ENCODE results near the gene PLXNA2.

Gene PLXNA2

DNA sequence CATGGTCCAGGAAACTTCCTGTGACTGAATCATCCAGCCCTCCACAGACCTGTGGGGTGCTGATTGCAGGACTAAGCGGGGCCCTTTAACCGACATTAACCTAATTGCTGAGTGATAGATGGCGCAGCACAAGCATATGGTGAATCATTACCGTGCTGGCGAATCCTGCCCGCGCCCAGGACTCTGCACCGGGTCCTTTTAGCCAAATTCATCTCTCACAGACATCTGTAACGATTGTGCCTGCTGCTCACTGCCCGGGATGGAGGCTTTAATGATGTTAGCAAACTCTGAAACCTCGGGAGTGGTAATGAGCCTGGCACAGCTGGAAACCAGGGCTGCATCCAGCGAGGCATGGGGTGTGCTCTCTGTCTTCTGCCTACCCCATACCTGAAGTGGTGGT lies 185.9 kb downstream of the PLXNA2 start:
- no peak for DNase-seq

DNA sequence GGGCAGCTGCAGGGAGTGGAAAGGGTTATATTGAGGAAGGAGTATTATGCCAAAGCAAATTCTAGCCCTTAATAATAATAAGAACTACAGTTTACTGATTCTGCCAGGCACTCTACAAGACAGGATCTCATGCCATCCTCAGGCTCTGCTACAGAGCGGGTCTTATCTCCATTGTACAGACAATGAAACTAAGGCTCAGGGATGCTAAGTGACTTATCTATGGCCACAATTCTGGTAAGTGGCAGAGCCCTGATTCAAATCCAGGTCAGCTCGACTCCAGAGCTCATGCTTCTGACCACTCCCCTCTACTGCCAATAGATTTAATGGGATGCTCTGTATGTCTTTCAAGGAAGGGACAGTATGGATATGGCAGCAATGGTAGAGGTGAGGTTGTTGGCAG lies 187.1 kb downstream of the PLXNA2 start:
- DNase-seq, result no peak

DNA sequence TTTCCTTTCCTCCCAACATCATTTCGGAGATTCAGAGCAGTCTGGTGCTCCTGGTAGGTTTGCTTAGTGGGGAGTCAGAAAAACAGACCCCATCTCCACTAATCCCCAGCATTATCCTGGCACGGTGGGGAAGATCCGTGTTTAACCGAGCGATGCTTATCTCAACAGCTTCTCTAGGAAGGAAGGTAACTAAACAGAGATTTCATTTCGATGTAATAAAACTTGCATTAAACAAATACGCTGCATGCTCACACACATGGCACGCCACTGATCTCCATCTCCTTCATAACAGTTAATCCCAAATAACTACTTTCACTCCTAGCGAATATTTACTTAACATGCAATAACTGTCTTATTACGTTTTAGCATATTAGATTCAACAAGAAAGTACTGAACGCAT lies 188.6 kb downstream of the PLXNA2 start:
- no peak for DNase-seq

DNA sequence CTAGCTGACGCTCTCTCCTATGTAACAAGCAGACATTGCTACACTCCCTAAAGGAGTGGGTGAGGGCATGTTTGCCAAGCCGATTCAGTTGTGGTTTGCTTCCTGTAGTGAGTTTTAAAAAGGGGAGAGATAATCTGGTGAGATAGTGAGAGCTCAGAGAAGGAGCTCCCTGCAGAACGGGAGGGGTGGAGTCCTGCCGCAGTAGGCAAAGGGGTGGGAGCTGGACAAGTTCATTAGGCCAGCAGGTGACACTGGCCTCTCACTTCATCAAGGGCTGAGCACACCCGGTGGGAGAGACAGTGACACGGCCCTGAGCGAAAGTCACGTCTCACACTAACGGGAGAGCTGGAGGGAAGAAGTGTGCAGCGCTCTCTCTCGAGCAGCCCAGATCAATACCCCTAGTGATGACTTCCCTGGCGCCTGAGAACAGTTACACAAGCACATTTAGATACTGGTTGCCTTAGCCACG lies 189.2 kb downstream of the PLXNA2 start:
- DNase-seq, result no peak

DNA sequence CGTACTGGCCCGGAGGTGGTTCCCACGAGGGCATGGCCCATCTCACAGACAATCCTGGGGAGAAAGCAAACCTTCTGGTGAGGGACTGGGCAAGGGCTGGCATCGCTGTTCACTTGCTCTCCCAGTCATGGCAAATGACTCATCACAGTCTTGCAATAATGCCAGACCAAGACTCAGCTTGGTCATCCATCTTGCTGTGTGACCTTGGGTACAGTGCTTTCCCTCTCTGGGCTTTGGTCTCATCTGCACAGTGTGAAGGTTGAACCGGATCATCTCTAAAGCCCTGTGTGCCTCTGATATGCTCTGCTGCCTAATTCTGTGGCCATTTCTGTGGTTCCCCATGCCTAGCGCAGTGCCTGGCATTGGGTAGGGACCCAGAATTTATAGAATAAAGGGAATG lies 189.7 kb downstream of the PLXNA2 start:
- no peak for DNase-seq

DNA sequence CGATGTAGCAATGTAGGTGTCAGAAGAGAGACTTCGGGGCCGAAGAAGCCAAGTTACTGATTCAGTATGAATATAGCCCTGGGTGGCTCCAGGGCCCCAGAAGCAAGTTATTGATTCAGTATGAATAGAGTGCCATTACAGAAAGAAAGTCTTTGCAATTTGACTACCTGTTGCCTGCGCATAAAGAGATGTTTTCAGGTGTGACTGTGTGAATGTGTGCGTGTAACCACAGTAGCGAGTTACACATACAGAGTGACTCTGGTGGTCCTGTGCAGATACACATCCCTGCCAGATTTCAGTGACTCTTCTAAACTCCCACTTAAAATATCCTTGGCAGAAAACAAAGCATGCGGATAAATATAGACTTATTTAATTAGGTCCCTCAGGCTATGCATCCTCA lies 190.5 kb downstream of the PLXNA2 start:
- DNase-seq, result no peak

DNA sequence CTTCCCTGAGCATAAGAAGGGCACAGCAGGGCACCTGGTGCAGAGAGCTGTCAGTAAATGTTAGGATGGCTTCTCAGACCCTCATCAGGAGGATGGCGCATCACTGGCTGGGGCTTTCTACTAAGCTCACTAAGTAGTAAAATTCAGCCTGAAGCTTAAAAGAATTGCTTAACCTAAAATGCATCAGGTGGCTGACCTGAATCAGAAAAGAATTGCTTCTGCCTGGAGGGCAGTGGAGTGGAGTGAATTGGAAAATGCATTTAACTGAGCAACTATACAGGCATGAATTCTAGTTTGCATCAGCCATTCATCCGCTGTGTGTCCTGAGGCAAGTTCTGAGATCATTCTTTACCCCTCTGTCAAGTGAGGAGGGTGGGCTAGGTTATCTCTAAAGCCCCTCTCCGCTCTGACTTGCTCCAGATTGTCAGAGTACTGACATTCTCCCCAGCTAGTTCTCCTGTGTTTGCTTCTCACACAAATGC lies 191.2 kb downstream of the PLXNA2 start:
- DNase-seq, result no peak

DNA sequence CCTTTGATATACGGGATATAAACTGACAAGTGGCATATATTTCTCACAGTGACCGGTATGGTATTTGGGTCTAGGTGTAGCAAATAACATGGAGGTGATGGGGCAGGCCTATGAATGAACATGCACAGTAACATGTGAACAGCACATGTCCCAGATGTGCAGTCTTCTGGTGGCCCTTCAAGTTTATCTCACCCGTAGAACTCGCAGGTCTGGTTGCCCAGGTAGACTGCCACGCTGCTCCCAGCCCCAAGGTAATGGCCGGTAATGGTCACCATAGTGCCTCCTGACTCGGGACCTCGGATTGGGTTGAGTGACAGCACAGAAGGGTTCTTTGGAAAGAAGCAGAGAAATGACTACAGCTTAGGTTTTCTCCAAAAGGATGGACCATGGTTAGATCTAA lies 192.0 kb downstream of the PLXNA2 start:
- DNase-seq, result no peak

DNA sequence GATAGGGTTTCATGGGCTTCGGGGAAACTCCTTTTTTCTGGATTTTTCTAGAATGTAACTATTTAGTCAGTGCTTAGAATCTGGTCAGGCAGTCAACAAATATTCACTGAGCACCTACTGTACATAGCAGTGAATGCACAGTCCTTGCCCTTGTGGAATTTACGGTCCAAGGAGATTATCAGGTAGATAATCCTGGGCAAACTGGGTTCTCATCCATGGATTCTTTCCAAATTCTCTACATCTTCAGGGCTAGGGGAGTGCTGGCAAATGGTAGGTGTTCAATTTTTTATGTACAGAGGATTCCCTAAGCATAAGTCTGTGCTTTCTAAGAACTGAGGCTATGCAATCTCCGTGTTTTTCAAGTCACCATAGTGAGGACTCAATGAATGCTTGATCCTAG lies 192.5 kb downstream of the PLXNA2 start:
- no peak for DNase-seq

DNA sequence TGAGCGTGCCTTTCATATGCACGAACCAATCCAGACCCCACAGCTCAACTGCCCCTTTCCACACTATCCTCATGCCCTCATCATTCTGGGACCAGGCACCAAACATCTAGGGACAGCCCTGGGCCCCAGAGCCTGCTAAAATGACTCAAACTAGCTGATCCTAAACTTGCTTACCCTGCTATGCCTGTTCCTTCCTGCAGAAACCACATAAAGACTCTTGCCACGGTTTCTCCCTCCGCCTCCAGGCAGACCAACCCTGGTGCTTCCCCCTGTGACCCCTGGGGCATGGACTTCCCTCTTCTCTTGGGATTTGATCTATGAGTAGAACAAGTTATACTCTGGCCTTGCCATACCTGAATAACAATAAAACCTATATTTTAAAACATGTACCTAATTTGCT lies 195.3 kb downstream of the PLXNA2 start:
- no peak for DNase-seq

DNA sequence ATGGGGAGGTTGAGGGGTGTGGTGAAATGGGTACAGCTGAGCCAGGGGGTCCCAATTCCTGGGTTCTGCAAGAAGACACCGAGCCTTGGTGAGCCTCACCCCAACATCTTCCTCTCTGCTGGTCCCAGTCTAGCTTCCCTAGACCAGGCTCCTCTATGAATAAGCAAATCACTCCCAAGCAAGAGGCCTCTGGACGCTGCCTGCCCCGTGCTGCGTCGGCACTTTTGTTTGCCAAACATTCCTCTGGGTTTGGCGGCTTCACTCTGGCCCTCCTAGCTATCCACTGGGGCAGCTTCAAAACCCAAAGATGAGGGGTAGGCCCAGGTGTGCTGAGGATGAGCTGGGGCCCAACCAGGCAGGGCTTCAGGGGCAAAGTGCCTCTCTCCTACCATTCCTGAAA lies 196.2 kb downstream of the PLXNA2 start:
- DNase-seq, result no peak

DNA sequence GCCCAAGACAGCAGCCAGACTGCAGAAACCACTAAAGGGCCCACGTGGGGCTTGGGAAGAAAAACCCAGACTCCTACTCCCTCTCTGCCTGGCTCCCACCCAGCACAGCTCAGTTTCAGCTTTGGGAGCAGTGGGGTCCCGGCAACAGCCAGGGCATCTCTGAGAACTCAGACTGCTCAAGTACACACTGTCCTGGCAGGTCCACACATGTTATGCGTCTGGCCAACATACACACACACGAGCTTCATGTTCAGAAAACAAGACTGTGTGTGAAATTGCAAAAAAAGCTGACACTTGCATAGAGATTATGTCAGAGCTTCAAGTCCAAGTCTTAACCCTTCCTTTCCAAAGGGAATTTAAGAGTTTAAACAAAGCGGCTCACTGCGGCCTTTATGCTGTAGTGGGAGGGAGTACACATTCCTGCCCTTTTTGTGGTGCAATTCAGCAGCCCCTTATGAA lies 196.7 kb downstream of the PLXNA2 start:
- DNase-seq, result no peak

DNA sequence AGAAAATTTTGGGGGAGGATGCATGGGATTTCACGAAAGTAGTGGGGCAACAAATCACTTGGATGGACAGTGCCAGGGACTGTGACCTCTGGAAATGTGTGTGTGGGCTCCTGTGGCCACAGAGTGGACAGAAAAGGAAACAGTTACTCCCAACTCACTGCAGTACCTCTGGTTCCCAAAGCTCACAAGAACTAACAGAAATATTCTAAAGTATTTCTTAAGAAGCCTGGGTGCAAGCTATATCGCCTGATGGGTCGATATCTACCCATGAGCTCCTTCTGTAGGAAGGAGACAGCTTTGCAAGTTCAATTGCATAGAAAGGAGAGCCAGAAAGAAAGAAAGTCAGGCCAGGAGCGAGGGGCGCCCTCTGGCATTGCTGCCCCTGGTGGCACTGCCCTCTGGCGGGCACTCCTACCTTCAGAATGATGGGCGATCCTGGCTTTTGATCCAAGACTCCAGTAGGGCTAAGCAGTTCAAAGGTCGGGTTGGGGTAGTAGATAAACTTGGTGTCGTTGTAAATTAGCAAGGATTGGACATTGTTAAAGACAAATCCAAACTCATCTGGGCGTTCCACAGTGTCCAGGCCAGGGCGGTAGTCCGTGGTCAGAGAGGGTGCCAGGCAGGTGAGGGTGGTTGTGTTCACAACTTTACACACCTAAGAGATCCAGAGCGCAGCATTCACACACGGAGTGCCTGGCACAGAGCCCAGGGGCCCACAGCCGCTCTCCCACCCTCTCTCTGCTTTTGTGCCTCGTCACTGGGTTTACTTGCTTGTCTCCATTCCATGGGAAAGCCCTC lies 198.5 kb downstream of the PLXNA2 start:
- DNase-seq, result no peak

DNA sequence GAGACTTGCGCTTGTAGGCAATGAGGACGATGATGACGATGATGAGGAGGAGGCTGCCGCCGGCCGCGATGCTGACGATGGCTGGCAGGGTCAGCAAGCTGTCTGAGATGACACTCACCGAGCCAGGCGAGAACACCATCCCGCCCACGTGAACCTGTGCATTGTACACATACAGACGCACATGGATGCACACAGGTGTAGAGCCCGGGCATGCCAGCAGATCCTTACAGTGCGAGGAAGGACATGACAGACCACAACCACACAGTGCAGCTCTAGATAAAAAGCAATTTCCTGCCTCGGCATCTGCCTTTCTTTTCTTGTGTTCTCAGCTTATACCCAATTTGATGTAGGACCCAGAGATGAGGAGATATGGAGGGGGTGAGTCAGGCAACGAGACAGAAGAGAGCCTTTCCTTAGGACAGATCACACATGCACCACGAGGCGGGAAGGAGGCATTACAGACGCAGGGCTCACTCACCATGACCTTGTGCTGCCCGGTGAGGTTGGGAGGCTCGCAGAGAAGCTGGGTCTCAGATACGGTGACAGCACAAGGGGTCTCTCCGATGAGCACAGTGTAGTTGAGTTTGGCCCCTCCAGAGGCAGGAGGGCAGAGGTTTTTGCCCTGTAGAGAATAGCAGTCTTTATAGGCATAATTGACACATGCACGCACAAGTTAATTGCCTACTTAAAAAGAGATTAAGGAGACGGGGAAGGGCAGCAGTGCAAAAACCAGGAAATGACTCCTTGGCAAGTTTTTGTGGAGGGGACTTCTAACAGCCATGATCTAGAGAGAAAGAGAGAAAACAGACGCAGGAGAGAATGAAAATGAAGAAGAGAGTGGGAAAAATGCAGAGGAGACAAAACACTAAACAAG lies 199.4 kb downstream of the PLXNA2 start:
- DNase-seq, result no peak

DNA sequence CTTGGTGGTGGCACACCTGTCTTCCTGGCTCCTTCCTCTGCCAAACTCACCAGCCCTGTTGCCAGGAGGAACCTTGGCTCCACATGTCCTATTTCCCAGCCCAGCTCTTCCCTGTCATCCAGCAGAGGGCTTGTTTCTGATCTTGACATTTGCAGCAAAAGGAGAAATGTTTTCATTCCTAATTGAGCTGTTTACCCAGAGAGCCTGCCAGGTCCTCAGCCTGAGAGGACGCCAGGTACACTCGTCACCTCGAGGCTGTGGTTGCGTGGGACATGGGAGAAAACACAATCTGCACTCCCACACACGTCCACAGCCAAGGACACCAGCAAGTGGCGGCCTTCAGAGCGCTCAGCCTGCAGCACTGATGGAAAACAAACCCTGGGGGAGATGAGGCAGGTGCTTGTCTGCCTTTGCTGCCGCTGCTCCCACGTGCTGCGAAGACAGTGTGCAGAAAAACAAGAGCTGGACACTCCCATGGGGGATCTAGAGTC lies 200.4 kb downstream of the PLXNA2 start:
- no peak for DNase-seq

DNA sequence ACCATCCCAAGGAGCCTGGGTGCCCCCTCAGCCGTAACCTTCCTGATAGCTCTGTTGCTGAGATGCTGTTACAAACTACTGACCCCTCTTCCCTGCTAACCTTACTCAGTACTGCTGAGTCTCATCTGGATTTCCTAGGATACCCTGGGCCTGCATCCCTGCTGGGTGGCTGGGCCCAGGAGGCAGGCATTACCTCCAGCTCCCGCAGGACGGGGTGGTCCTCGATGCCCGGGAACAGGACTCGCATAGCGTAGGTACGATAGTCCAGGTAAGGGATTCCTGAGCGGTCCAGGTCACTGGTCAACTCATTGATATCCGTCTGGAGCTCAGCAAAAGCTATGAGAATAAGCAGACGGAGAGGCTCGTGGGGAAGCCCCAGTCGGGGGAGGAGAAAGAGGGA lies 201.3 kb downstream of the PLXNA2 start:
- DNase-seq, result no peak

DNA sequence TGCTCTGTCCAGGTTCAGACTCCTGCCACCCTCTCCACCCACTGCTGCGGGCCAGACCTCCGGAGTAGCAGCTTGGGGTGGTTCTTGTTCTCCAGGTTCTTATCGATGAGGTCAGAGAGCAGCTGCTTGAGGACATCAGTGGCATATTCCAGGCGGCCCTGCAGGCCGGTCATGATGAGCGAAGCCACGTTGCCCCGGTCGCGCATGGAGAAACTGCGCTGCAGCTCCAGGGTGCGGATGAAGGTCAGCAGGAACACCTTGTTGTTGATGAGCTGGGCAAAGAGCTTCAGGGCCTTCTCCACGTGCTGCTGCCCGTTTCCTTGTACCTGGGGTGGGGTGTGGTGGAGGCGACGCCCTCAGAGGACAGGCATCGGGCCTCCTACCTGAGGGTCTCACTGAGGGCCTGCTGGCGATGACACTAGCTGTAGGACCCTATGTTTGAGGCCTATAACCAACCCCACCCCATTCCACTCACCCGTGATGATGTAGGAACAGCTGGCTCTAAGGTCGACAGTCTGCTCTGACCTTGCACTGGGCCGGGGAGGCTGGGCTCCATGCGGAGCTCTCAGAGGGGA lies 202.1 kb downstream of the PLXNA2 start:
- DNase-seq, result no peak

DNA sequence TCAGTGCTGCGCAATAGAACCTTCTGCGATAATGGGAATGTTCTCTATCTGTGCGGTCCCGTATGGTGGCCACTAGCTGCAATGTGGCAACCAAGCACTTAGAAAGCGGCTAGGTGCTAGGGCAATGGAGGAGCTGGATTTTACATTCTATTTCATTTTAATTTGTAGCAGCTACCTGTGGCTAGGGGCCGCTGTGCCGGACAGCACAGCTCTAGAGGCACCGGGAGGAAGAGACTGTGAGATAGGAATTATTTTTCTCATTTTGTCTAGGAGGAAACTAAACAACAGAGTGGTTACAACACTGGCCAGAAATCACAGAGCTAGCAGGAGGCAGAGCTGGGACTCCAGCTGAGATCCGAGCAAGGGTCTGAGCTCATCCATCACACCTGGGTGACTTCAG lies 202.7 kb downstream of the PLXNA2 start:
- no peak for DNase-seq

DNA sequence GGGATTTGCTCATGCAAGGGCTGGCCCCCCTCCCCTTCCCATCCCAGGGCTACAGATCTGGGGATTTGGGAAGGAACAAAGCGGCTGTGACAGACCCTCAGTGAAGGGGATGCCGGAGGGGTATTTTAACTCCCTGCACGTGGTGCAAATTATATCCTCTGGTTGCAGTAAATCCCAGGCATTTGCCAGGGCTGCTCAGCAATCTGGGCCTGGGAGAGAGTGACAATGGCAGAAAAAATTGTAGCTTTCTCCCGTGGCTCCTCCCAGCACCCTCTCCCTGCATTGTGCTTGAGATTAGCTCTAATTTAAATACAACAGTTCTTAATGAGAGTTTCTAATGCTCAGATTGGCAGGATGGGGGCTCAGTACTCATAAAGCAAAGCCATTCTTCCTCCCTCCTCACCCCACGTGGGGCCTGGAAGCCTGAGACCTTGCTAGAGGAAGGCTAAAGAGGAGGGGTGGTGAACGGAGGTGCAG lies 203.3 kb downstream of the PLXNA2 start:
- no peak for DNase-seq

DNA sequence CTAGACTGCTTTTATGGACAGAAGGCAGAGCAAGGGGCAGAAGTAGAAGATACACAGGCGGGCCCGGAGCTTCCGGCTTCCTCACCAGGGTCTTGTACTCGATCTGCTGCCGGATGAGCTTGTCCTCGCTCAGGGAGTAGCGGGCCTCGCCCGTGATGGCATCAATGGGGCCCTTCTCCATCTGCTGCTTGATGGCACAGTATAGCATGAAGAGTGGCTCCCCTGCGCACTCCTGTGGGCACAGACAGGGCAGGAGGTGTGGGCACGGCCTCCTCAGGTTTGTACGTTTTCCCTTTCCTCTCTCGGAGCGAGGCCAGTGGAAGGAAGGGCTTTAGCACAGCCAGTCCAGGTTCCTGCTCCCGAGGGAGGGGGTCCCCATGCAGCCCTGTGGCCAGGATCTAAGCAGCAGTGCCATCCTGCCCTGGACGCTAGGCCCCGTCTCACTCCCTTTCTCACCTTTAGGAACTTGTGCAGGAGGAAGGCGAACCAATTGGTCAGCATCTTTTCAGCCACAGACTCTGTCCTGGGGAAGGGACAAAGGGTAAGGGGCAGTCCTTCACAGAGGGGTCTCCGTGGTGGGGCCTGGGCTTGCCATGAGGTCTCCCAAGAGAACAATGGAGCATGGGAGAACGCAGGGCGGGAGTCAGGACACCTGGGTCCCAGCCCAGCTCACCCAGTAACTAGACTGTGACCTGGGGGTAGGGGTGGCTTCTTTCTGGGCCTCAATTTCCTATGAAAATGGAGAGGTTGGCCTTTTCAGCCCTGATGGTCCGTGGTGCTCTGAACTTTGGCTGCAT lies 204.4 kb downstream of the PLXNA2 start:
- no peak for DNase-seq

DNA sequence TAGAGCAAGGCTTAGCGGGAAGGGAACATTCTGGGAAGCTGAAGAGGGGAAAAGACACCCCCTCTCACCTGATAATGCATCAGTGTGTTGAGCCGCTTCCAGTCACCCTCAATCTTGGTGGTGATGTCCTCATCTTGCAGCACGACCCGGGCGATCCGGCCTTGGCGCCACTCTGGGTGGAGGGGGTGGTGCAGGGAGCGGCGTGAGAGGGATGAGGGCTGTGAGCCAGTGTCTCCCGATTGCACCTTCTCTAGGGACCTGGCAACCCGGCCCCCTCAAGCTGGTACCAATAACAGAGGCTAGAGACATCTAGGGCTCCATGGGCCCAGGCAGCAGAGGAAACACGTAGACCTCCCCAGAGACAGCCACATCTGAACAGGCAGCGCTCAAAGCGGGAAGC lies 205.9 kb downstream of the PLXNA2 start:
- no peak for DNase-seq
